ENCODE measurements around the gene CPEB3. TPM values are rescaled to one million over a fixed set of nuclear protein-coding genes. Genes with fewer than 3 reads are reported as not detected.

CPEB3 gene
- total RNA-seq, 4 donors from 2014 or later = 12.3 to 18.4 (median 12.7) TPM

DNA sequence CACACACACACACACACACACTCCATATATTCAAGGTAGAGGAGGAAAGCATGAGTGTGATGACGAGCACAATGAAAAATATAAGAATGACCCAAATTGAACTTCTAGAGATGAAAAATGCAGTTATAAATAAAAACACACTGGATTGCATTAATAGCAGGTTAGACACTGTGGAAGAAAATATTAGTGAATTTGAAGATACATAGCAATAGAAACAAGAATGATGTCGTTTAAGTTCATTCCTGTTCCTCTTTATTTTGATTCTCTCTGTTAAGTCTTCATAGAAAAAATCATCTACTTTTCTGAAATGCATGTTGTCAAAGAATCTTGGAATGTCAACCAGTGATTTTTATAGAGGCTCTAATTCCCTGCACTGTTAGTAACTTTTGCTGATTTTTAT, 288.9 kb downstream of the CPEB3 start:
- intact Hi-C loops (cut with DNase I) = no loop called here
- peaks cover 5 to 7% of the 10 kb centered on the region in 2 donors for H3K36me3 ChIP-seq
- TF ChIP-seq, protein P1, sequence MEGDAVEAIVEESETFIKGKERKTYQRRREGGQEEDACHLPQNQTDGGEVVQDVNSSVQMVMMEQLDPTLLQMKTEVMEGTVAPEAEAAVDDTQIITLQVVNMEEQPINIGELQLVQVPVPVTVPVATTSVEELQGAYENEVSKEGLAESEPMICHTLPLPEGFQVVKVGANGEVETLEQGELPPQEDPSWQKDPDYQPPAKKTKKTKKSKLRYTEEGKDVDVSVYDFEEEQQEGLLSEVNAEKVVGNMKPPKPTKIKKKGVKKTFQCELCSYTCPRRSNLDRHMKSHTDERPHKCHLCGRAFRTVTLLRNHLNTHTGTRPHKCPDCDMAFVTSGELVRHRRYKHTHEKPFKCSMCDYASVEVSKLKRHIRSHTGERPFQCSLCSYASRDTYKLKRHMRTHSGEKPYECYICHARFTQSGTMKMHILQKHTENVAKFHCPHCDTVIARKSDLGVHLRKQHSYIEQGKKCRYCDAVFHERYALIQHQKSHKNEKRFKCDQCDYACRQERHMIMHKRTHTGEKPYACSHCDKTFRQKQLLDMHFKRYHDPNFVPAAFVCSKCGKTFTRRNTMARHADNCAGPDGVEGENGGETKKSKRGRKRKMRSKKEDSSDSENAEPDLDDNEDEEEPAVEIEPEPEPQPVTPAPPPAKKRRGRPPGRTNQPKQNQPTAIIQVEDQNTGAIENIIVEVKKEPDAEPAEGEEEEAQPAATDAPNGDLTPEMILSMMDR (IDR thresholded peaks at IDR 0.05) = no peak
- no peak for TF ChIP-seq POLR2A (IDR thresholded peaks at IDR 0.05)

GRCh38 chr10:92001581-92001980, 289.3 kb downstream of the CPEB3 start:
- no peak overlapping the region for H3K27ac ChIP-seq
- no peak overlapping the region for H3K4me3 ChIP-seq (replicated peaks in 1 of 3)
- no peak for DNase-seq
- WGBS, 2 donors = 95 to 99% methylated on average over 3 of the region's 3 CpGs
- intact Hi-C loops (cut with DNase I) = no loop called here
- H3K4me1 ChIP-seq = no peaks in the 10 kb centered on the region
- no peak for TF ChIP-seq POLR2A (IDR thresholded peaks at IDR 0.05)
- TF ChIP-seq, protein P1 (IDR thresholded peaks at IDR 0.05) = no peak
- H3K27me3 ChIP-seq = no peaks in the 10 kb centered on the region
- peaks cover 5 to 7% of the 10 kb centered on the region in 2 donors for H3K36me3 ChIP-seq
- H3K9me3 ChIP-seq = no peaks in the 10 kb centered on the region

More for the DNA sequence above, 288.9 kb downstream of the CPEB3 start:
- Histone ChIP-seq H3K4me3 (replicated peaks in 1 of 3) (no peak overlapping the region), H3K4me1 (no peaks in the 10 kb centered on the region), H3K9me3 (no peaks in the 10 kb centered on the region), H3K27ac (no peak overlapping the region), H3K27me3 (no peaks in the 10 kb centered on the region)
- no peak for DNase-seq
- WGBS, 2 donors = 97 to 98% methylated on average over 2 of the region's 2 CpGs

Small RNAs within 50 kb of the gene (small RNA-seq; reads per million reads assigned to genes)
- gene RF00019 (not detected), gene RF00402 (not detected), gene RF00622 (not detected), gene RNY3P12 (not detected)

Other genes with a start within 250 kb of the CPEB3 start
- 10 to 100 TPM; 24.2 to 29.8 (median 27.7) TPM for gene MARCHF5, start 89 bp upstream of the CPEB3 start, total RNA-seq

Data from thyroid gland (tissue), 4 donors.